Measurements from ENCODE around the gene PUS7L.

PUS7L gene

DNA sequence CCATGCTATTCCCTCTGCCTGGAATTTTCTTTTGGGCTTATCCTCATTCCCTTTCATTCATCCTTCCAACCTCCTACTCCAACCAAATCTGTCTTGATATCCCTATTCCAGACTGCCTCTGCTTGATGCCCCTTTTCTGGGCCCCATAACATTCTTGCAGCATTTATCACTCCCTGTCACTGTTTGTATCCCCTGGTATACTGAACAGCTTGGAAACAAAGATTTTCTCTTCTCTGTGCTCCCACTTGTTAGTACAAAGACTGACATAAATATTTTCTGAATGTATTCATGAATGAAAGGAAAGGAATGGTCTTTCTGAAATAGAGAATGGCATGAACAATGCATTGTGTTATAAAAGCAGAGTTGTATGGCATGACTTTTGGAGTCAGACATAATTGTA, 7.7 kb upstream of the PUS7L start:
- Histone ChIP-seq H3K4me3 (ENCODE audit: low read depth, low read length) (no peak overlapping the region), H3K9me3 (ENCODE audit: control insufficient read depth, insufficient read depth, low read depth, low read length) (no peaks in the 10 kb centered on the region), H3K27ac (ENCODE audit: extremely low read depth, low read depth, low read length) (no peak overlapping the region), H3K4me1 (ENCODE audit: control insufficient read depth, insufficient read depth, low read length) (no peaks in the 10 kb centered on the region), H3K36me3 (ENCODE audit: control insufficient read depth in 2 of 2, insufficient read depth in 1 of 2, low read length in 2 of 2) (peaks cover 18% of the 10 kb centered on the region in 2 experiments)
- ChIA-PET POLR2A (no interaction called here), CTCF (interaction anchor here (0.9 to 2.7 kb wide), 3 partner anchors 11 to 116 kb away, joined by 4 to 9 read pairs (median 4); no protein-coding TSS in a partner anchor)
- TF ChIP-seq ZNF561 (tag by site-specific recombination; IDR thresholded peaks at IDR 0.05; ENCODE audit: borderline replicate concordance), result no peak
- TF ChIP-seq ZNF621 (tag by site-specific recombination; IDR thresholded peaks at IDR 0.05), result no peak
- TF ChIP-seq, protein P1, sequence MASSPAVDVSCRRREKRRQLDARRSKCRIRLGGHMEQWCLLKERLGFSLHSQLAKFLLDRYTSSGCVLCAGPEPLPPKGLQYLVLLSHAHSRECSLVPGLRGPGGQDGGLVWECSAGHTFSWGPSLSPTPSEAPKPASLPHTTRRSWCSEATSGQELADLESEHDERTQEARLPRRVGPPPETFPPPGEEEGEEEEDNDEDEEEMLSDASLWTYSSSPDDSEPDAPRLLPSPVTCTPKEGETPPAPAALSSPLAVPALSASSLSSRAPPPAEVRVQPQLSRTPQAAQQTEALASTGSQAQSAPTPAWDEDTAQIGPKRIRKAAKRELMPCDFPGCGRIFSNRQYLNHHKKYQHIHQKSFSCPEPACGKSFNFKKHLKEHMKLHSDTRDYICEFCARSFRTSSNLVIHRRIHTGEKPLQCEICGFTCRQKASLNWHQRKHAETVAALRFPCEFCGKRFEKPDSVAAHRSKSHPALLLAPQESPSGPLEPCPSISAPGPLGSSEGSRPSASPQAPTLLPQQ (tag by site-specific recombination; IDR thresholded peaks at IDR 0.05), result 0 out of 2 replicates have a peak, but pooled peaks have one; percentile 19
- TF ChIP-seq, protein P2, sequence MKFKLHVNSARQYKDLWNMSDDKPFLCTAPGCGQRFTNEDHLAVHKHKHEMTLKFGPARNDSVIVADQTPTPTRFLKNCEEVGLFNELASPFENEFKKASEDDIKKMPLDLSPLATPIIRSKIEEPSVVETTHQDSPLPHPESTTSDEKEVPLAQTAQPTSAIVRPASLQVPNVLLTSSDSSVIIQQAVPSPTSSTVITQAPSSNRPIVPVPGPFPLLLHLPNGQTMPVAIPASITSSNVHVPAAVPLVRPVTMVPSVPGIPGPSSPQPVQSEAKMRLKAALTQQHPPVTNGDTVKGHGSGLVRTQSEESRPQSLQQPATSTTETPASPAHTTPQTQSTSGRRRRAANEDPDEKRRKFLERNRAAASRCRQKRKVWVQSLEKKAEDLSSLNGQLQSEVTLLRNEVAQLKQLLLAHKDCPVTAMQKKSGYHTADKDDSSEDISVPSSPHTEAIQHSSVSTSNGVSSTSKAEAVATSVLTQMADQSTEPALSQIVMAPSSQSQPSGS (tag by site-specific recombination; IDR thresholded peaks at IDR 0.05; ENCODE audit: low read depth), result no peak
- no peak for TF ChIP-seq ZFHX2 (tag by site-specific recombination; conservative IDR thresholded peaks at IDR 0.05)
- no peak for TF ChIP-seq ZNF350 (tag by site-specific recombination; IDR thresholded peaks at IDR 0.05)

DNA sequence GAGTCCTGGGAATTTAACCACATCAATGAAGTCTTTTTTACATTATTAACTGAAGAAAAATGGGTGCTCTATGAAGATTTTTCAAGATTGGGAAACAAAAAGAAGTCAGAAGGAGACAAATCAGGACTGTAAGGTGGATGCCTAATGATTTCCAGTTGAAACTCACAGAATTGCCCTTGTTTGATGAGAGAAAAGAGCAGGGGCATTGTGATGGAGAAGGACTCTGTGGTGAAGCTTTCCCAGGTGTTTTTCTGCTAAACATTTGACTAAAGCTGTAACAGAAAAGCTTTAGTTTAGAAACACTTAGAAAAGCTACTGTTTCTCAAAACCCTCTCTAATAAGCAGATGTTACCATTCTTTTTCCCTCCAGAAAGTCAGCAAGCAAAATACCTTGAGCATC, 5.9 kb upstream of the PUS7L start:
- ChIA-PET CTCF (interaction anchor here (2.7 kb wide), 1 partner anchor 12 kb away, joined by 9 read pairs; no protein-coding TSS in a partner anchor), POLR2A (no interaction called here)

More for the DNA sequence above, 5.9 kb upstream of the PUS7L start:
- peaks cover 3 to 4% of the 10 kb centered on the region in 2 experiments; a peak in 2 of 3 replicates for H3K36me3 ChIP-seq (ENCODE audit: control insufficient read depth in 2 of 2, insufficient read depth in 1 of 2, low read length in 2 of 2)
- H3K27ac ChIP-seq (ENCODE audit: extremely low read depth, low read depth, low read length), result no peak overlapping the region
- H3K4me3 ChIP-seq (ENCODE audit: low read depth, low read length), result no peak overlapping the region
- 0 out of 2 replicates have a peak, but pooled peaks cover 2% of the 10 kb centered on the region for H3K4me1 ChIP-seq (ENCODE audit: control insufficient read depth, insufficient read depth, low read length)
- no peaks in the 10 kb centered on the region for H3K9me3 ChIP-seq (ENCODE audit: control insufficient read depth, insufficient read depth, low read depth, low read length)
- TF ChIP-seq ZNF654 (tag by site-specific recombination; IDR thresholded peaks at IDR 0.05; ENCODE audit: low read depth) (no peak), ZNF658 (tag by site-specific recombination; IDR thresholded peaks at IDR 0.05) (no peak), ZNF121 (tag by site-specific recombination; IDR thresholded peaks at IDR 0.05) (no peak), ZNF777 (tag by site-specific recombination; IDR thresholded peaks at IDR 0.05; ENCODE audit: borderline replicate concordance) (no peak), MZF1 (tag by site-specific recombination; IDR thresholded peaks at IDR 0.05; ENCODE audit: borderline replicate concordance) (no peak), ZNF223 (tag by site-specific recombination; IDR thresholded peaks at IDR 0.05) (no peak), ZNF558 (tag by site-specific recombination; IDR thresholded peaks at IDR 0.05) (no peak), ZBTB21 (tag by site-specific recombination; IDR thresholded peaks at IDR 0.05) (no peak), SALL2 (tag by site-specific recombination; IDR thresholded peaks at IDR 0.05; ENCODE audit: borderline replicate concordance) (no peak), ZNF510 (tag by site-specific recombination; IDR thresholded peaks at IDR 0.05; ENCODE audit: insufficient replicate concordance) (no peak), ZNF747 (tag by site-specific recombination; IDR thresholded peaks at IDR 0.05) (no peak), ZNF544 (tag by site-specific recombination; IDR thresholded peaks at IDR 0.05) (no peak), ZSCAN16 (tag by site-specific recombination; IDR thresholded peaks at IDR 0.05) (no peak)
- TF ChIP-seq, protein P2 (tag by site-specific recombination; IDR thresholded peaks at IDR 0.05; ENCODE audit: low read depth), result no peak
- TF ChIP-seq, protein P3, sequence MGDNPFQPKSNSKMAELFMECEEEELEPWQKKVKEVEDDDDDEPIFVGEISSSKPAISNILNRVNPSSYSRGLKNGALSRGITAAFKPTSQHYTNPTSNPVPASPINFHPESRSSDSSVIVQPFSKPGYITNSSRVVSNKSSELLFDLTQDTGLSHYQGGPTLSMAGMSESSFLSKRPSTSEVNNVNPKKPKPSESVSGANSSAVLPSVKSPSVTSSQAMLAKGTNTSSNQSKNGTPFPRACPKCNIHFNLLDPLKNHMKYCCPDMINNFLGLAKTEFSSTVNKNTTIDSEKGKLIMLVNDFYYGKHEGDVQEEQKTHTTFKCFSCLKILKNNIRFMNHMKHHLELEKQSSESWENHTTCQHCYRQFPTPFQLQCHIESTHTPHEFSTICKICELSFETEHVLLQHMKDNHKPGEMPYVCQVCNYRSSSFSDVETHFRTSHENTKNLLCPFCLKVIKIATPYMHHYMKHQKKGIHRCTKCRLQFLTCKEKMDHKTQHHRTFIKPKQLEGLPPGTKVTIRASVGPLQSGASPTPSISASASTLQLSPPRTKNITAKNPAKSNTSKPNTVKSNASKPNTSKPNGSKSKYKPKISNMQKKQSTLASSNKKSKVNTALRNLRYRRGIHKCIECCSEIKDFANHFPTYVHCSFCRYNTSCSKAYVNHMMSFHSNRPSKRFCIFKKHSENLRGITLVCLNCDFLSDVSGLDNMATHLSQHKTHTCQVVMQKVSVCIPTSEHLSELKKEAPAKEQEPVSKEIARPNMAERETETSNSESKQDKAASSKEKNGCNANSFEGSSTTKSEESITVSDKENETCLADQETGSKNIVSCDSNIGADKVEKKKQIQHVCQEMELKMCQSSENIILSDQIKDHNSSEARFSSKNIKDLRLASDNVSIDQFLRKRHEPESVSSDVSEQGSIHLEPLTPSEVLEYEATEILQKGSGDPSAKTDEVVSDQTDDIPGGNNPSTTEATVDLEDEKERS (tag by site-specific recombination; IDR thresholded peaks at IDR 0.05), result no peak
